ENCODE measurements around the gene COLEC11.

- TF ChIP-seq CTCF (IDR thresholded peaks at IDR 0.05; ENCODE audit: borderline replicate concordance, extremely low read depth, low read length, poor library complexity, severe bottlenecking), result no peak
- TF ChIP-seq EZH2 (IDR thresholded peaks at IDR 0.05; ENCODE audit: borderline replicate concordance, low read depth, low read length, severe bottlenecking), result no peak
Measured at GRCh38 chr2:3633089-3633981, 38.4 kb downstream of the COLEC11 start.

Measured in DND-41 (cell line).